Measurements from ENCODE around the gene KHDC1. TPM values are rescaled to one million over a fixed set of nuclear protein-coding genes. Genes with fewer than 3 reads are reported as not detected.

Gene KHDC1
- total and polyA plus RNA-seq, 4 donors = 0.16 to 0.42 (median 0.25) TPM; not detected in 1

DNA sequence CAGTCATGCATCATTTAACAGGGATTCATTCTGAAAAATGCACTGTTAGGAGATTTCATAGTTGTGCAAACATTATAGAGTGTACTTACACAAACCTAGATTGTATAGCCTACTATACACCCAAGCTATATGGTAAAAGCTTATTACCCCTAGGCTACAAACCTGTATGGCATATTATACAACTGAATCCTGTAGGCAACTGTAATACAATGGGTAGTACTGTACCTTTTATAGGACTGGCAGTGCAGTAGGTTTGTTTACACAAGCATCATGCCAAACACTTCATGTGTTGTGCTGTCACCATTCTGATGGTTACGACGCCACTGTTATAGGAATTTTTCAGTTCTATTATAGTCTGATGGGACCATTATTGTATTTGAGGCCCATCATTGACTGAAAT lies 39.3 kb upstream of the KHDC1 start:
- Histone ChIP-seq H3K27me3 (ENCODE audit: control insufficient read depth in 4 of 4, insufficient read depth in 4 of 4, low read length in 3 of 4) (peaks cover 0 to 5% (median 0%) of the 10 kb centered on the region in 4 donors), H3K4me3 (ENCODE audit: low read depth in 1 of 3, low read length in 3 of 3) (no peak overlapping the region), H3K27ac (ENCODE audit: low read depth in 1 of 2, low read length in 2 of 2) (no peak overlapping the region), H3K36me3 (ENCODE audit: control insufficient read depth in 4 of 4, insufficient read depth in 3 of 4, low read depth in 1 of 4, low read length in 3 of 4) (no peaks in the 10 kb centered on the region), H3K9ac (ENCODE audit: low read depth in 1 of 2, low read length in 2 of 2) (no peak overlapping the region), H3K9me3 (ENCODE audit: control insufficient read depth in 4 of 4, low read length in 3 of 4) (no peaks in the 10 kb centered on the region), H3K4me1 (ENCODE audit: control insufficient read depth in 4 of 4, insufficient read depth in 4 of 4, low read length in 3 of 4) (peaks cover 0 to 2% (median 0%) of the 10 kb centered on the region in 4 donors)
- no peak for TF ChIP-seq TAF1 (conservative IDR thresholded peaks at IDR 0.05)
- TF ChIP-seq FOXA1 (IDR thresholded peaks at IDR 0.05) = no peak
- TF ChIP-seq, protein P1, sequence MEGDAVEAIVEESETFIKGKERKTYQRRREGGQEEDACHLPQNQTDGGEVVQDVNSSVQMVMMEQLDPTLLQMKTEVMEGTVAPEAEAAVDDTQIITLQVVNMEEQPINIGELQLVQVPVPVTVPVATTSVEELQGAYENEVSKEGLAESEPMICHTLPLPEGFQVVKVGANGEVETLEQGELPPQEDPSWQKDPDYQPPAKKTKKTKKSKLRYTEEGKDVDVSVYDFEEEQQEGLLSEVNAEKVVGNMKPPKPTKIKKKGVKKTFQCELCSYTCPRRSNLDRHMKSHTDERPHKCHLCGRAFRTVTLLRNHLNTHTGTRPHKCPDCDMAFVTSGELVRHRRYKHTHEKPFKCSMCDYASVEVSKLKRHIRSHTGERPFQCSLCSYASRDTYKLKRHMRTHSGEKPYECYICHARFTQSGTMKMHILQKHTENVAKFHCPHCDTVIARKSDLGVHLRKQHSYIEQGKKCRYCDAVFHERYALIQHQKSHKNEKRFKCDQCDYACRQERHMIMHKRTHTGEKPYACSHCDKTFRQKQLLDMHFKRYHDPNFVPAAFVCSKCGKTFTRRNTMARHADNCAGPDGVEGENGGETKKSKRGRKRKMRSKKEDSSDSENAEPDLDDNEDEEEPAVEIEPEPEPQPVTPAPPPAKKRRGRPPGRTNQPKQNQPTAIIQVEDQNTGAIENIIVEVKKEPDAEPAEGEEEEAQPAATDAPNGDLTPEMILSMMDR (IDR thresholded peaks at IDR 0.05; ENCODE audit: low read depth, low read length, missing input control) = no peak
- no peak for TF ChIP-seq YY1 (IDR thresholded peaks at IDR 0.05)
- TF ChIP-seq NR2F2 (IDR thresholded peaks at IDR 0.05) = no peak
- TF ChIP-seq GABPA (IDR thresholded peaks at IDR 0.05 in 1 of 2, conservative IDR thresholded peaks at IDR 0.05 in 1 of 2) = no peak
- no peak for TF ChIP-seq HNF4G (IDR thresholded peaks at IDR 0.05)
- DNase-seq (ENCODE audit: low spot score) = no peak
- 80% methylated on average over 2 of the region's 2 CpGs for WGBS

DNA sequence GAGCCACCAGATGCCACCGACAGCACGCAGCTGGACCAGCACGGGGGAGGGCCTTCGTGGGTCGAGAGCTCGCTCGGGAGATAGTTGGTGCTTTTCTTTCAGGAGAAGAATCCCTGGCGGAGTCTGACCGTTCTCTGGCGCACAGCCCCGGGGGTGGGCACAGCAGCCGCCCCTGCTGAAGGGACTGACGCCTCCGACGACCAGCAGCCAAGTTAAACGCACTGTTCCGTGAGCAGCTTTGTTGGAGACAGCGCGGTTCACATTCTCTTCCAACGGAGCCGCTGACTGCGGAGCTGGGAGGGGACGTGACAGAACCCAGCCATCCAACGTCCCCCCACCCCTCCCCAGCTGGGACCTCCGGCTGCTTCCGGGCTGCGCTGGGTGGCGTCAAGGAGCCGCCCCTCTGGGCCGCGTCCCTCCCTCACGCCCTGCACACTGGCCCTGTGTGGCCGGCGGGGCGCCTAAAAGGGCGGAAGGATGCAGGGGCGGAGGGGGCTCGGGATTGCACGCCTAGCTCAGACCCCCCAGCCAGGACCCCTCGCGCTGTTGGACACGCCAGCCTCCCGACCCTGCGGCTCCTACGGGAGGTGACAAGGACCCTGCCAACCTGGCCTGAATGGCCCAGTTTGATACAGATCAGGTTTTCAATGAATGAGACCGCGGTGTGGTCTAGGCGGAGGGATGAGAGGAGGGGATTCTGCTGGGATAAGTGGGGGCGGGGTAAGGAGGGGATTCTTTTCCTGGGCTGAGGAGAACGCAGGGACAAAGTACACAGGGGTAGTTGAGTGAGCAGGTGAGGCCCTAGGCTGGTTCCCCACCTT lies 36.4 kb upstream of the KHDC1 start:
- Histone ChIP-seq H3K4me3 (ENCODE audit: low read depth in 1 of 3, low read length in 3 of 3) (peak overlapping the region in 1 of 3 donors; percentile 20), H3K27ac (ENCODE audit: low read depth in 1 of 2, low read length in 2 of 2) (no peak overlapping the region), H3K4me1 (ENCODE audit: control insufficient read depth in 4 of 4, insufficient read depth in 4 of 4, low read length in 3 of 4) (peaks cover 0 to 2% (median 0%) of the 10 kb centered on the region in 4 donors), H3K36me3 (ENCODE audit: control insufficient read depth in 4 of 4, insufficient read depth in 3 of 4, low read depth in 1 of 4, low read length in 3 of 4) (no peaks in the 10 kb centered on the region), H3K9me3 (ENCODE audit: control insufficient read depth in 4 of 4, low read length in 3 of 4) (no peaks in the 10 kb centered on the region), H3K9ac (ENCODE audit: low read depth in 1 of 2, low read length in 2 of 2) (no peak overlapping the region), H3K27me3 (ENCODE audit: control insufficient read depth in 4 of 4, insufficient read depth in 4 of 4, low read length in 3 of 4) (peaks cover 0 to 5% (median 0%) of the 10 kb centered on the region in 4 donors)
- TF ChIP-seq, protein P1 (IDR thresholded peaks at IDR 0.05; ENCODE audit: low read depth, low read length, missing input control) = no peak
- TF ChIP-seq, protein P2, sequence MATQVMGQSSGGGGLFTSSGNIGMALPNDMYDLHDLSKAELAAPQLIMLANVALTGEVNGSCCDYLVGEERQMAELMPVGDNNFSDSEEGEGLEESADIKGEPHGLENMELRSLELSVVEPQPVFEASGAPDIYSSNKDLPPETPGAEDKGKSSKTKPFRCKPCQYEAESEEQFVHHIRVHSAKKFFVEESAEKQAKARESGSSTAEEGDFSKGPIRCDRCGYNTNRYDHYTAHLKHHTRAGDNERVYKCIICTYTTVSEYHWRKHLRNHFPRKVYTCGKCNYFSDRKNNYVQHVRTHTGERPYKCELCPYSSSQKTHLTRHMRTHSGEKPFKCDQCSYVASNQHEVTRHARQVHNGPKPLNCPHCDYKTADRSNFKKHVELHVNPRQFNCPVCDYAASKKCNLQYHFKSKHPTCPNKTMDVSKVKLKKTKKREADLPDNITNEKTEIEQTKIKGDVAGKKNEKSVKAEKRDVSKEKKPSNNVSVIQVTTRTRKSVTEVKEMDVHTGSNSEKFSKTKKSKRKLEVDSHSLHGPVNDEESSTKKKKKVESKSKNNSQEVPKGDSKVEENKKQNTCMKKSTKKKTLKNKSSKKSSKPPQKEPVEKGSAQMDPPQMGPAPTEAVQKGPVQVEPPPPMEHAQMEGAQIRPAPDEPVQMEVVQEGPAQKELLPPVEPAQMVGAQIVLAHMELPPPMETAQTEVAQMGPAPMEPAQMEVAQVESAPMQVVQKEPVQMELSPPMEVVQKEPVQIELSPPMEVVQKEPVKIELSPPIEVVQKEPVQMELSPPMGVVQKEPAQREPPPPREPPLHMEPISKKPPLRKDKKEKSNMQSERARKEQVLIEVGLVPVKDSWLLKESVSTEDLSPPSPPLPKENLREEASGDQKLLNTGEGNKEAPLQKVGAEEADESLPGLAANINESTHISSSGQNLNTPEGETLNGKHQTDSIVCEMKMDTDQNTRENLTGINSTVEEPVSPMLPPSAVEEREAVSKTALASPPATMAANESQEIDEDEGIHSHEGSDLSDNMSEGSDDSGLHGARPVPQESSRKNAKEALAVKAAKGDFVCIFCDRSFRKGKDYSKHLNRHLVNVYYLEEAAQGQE (IDR thresholded peaks at IDR 0.05) = no peak
- TF ChIP-seq NR2F2 (IDR thresholded peaks at IDR 0.05) (no peak), SP1 (IDR thresholded peaks at IDR 0.05) (no peak), RAD21 (IDR thresholded peaks at IDR 0.05) (no peak), EGR1 (IDR thresholded peaks at IDR 0.05; ENCODE audit: low read depth in 2 of 2) (no peak), GABPA (IDR thresholded peaks at IDR 0.05 in 1 of 2, conservative IDR thresholded peaks at IDR 0.05 in 1 of 2) (no peak), HNF4A (conservative IDR thresholded peaks at IDR 0.05) (no peak), FOXA2 (IDR thresholded peaks at IDR 0.05) (no peak), FOXA1 (IDR thresholded peaks at IDR 0.05) (no peak), TAF1 (conservative IDR thresholded peaks at IDR 0.05) (no peak), HNF4G (IDR thresholded peaks at IDR 0.05) (no peak), YY1 (IDR thresholded peaks at IDR 0.05) (no peak)
- TF ChIP-seq, protein P3, sequence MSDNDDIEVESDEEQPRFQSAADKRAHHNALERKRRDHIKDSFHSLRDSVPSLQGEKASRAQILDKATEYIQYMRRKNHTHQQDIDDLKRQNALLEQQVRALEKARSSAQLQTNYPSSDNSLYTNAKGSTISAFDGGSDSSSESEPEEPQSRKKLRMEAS (IDR thresholded peaks at IDR 0.05) = no peak
- TF ChIP-seq, protein P4, sequence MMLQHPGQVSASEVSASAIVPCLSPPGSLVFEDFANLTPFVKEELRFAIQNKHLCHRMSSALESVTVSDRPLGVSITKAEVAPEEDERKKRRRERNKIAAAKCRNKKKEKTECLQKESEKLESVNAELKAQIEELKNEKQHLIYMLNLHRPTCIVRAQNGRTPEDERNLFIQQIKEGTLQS (IDR thresholded peaks at IDR 0.05) = no peak
- no peak for DNase-seq (ENCODE audit: low spot score)
- WGBS = 36% methylated on average over 50 of the region's 50 CpGs
